ENCODE data around the gene HECTD3.

Gene HECTD3

GRCh38 chr1:45010855-45011811 lies at the start of gene HECTD3:
Gene HECTD3 (minus strand): TSS chr1:45011324. CDS start chr1:45011257, 67 bp downstream.
- peak; percentile 84 for DNase-seq (ENCODE audit: low spot score)

DNA sequence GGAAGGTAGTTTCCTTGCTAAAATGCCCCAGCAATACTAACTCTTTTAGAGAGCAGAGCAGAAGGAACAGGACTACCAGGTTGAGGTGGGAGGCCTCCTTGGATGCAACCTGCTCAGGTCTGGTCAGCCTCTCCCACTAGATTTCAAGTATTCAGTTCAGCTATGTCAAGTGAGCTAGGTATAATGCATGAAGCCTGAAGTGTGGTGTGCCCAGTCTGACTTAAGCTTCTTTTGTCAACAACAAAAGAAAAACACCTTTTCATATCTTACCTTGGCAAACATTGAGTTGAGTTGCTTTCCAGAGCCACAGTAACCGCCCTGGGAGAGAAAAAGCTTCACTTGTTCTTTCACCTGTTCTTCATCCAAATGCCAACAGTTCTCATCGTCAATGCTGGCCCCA lies 48.7 kb upstream of the HECTD3 start:
- no peak for DNase-seq (ENCODE audit: low spot score)

DNA sequence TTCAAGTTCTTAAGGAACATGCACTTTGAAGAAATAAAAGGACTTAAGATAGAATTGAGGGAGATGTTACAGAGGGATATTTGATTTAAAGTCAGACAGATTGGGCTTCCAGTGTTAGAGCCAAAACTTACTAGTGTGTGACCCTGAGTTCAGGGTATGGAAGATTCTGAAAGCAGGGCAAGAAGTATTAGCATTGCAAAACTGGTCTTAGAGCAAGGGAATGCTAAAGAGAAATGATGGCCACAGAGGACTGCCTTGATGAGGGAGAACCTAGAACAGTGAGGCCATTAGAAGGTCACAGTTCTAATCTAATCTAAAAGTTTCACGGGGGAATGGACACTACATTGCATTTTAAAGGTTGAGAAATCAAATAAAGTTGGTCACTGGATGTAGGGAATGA lies 46.4 kb upstream of the HECTD3 start:
- DNase-seq (ENCODE audit: low spot score) = no peak

GRCh38 chr1:45051005-45051772 lies 40.1 kb upstream of the HECTD3 start:
- no peak for DNase-seq (ENCODE audit: low spot score)

- DNase-seq (ENCODE audit: low spot score) = no peak
Observed at GRCh38 chr1:45047032-45047431, 35.9 kb upstream of the HECTD3 start.

GRCh38 chr1:45044916-45045315 lies 33.8 kb upstream of the HECTD3 start:
- DNase-seq (ENCODE audit: low spot score) = no peak

DNA sequence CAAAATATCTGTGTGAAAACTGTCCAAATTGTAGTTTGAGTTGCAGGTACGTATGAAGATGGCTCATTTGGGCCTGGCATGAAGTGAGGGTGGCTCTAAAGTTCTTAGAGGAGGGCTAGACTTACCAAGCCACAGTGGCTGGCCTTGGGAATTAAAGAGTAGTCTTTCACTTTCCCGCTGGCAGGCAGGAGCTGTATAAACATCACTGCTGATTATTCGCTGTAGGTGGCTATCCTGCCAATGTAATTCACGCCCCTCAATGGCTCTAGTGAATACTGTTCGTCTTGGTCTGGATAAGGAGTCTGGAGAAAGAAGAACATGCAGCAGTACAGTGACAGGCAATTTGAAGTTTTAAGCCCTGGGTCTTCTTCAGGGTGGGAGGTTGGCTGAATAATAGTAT lies 32.0 kb upstream of the HECTD3 start:
- DNase-seq (ENCODE audit: low spot score) = no peak

GRCh38 chr1:45040297-45040696 lies 29.2 kb upstream of the HECTD3 start:
- DNase-seq (ENCODE audit: low spot score) = no peak

DNA sequence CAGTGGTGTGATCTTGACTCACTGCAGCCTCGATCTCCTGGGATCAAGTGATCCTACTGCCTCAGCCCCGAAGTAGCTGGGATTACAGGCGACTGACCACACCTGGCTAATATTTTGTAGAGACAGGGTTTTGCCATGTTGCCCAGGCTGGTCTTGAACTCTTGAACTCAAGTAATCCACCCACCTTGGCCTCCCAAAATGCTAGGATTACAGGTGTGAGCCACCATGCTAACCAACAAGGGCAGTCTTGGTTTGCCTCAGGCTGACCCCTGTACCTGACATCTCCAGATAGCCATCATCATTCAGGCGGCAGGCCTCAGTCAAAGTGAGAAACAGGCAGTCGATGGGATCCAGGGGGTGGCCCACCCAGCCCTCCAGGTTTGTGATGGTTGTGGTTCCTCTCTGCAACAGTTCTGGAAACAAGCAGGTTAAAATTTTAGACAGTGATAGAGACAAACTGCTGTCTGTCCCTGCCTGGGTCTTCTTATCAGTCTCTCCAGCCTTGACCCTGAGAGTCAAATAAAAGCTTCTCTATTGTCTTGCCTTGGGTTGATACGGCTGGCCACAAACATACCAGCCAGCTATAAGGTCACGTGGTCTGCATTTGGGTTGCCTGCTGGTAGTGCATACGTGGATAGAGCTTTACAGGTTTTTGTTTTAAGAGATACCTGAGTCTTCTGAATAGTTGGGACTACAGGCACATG lies 27.7 kb upstream of the HECTD3 start:
- no peak for DNase-seq (ENCODE audit: low spot score)

DNA sequence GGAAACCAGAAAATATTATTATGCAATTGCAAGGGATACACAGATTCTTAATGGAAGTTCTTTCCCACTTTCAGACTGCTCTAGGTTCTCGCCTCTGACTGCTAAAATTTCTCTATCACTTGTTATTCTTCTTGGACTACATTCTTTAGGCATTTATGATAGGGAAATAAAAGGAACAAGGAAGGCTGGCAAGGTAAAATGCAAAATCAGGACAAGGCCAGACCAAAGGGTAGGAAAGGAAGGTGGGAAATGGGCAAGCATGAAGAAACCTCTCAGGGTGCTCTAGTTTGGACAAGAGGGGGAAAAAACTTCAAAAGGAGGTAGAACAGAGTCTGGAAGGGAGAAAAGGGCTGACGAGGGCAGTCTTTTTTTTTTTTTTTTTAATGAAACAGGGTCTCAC lies 27.1 kb upstream of the HECTD3 start:
- DNase-seq (ENCODE audit: low spot score) = no peak

DNA sequence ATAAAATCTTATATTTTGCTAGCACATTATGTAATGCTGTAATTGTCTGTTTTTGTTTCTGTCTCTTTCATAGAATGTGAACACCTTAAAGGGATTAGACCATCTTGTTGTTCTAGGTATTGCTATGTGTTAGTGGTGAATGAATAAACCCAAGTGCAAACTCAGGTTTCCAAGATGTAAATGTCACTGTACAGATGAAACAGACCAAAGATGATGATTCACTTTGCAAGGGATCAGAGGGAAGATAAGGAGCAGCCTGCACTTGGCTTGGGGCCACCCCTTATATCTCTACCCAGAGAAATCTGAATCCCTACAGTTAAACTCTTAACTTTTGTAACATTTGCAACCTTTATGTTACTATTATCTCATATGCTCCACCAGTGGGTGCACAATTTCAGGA lies 26.3 kb upstream of the HECTD3 start:
- DNase-seq (ENCODE audit: low spot score) = no peak

GRCh38 chr1:45035631-45036301 lies 24.6 kb upstream of the HECTD3 start:
- DNase-seq (ENCODE audit: low spot score) = no peak

GRCh38 chr1:45033356-45033755 lies 22.2 kb upstream of the HECTD3 start:
- no peak for DNase-seq (ENCODE audit: low spot score)

GRCh38 chr1:45032837-45033236 lies 21.7 kb upstream of the HECTD3 start:
- DNase-seq (ENCODE audit: low spot score) = no peak

- DNase-seq (ENCODE audit: low spot score) = no peak
Observed at GRCh38 chr1:45026446-45026845, 15.3 kb upstream of the HECTD3 start.

- DNase-seq (ENCODE audit: low spot score) = no peak
Observed at GRCh38 chr1:45023663-45024062, 12.5 kb upstream of the HECTD3 start.

GRCh38 chr1:45018599-45019230 lies 7.6 kb upstream of the HECTD3 start:
- DNase-seq (ENCODE audit: low spot score) = no peak

GRCh38 chr1:45016767-45017166 lies 5.6 kb upstream of the HECTD3 start:
- DNase-seq (ENCODE audit: low spot score) = no peak

DNA sequence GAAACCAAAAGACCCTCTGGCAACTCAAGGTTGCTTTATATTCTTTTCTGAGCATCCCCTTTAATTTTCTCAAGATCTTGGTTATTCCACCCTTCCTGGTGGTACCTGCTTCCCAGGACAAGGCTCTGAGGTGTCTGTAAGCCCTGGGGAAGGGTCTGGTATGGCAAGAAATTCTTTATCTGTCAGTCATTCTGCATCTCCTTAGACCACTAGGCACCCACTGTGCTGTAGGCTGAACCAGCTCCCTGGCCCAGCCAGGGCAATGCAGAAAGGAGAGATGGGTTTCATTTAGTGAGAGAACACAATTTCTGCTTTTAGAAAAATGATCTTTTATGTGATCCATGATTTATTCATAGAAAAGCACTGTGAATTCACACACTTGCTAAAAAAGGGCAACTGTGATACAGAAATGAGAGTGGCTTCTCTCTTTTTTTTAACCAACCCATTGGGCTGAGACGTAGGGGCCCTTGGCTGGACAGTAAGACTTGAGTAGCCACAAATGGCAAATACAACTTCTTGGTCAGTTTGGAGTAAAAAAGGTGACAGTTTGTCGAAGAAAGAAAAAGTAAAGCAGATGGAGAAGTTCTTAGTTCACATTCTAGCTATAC lies 5.1 kb upstream of the HECTD3 start:
- no peak for DNase-seq (ENCODE audit: low spot score)

- DNase-seq (ENCODE audit: low spot score) = no peak
Observed at GRCh38 chr1:45015683-45016082, 4.6 kb upstream of the HECTD3 start.

All from left forelimb (tissue), 1 donor.